Measurements from ENCODE around the gene CAPN12.

Gene CAPN12

DNA sequence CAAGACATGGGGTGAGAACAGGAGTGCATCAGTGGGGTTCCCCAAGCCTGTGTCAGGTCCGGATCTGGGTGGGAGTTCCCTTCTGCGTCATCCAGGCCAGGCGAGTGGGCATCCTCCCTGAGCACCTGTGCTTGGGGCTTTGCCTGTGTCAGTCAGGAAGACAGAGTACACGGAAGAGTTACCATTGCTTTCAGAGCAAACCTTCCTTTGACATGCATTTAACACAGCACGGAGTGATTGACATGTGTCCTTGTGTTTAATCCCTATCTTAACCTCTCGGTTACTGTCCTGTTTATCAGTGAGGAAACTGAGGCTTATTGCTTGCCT lies 47.6 kb downstream of the CAPN12 start:
- DNase-seq (ENCODE audit: low read depth in 2 of 2) = no peak

DNA sequence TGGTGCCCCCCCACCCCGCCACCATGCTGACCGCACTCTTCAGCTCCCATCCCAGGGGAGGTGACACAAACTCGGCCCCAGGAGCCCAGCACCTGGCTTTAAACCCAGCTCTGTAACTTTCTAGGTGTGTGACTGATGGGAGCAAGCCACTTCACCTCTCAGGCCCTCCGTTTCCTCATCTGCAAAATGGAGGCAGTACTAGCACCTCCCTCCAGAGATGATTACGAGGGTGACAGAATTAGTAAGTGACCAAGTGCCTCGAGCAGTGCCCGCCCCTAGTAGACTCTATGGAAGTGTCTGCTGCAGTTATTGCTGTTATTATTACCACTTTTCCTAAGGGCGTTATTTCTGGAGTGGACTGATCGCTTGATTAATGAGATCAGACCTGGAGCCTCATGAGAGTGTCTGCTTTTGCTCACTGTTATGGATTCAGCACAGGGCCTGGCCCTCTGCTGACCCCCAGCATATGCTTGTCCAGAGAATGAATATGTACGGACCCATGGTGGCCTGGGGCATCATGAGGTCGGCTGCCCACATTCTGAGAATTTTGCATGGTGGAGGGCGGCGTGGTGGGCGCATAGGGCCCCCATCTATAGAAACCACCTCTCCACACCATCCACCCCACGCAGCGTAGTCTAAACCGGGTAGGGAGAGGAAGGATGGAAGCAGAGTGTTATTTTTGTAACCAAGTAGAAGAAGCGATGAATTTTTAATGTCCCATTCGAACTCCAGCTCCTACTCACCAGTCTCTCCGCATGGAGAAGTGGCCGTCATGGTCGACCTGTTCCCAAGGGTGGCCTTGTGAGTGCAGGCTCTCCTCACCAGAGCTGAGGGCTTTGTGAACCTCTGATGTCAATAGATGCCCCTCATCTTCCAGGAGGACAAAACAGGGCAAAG lies 48.2 kb downstream of the CAPN12 start:
- DNase-seq (ENCODE audit: low read depth in 2 of 2) = no peak

DNA sequence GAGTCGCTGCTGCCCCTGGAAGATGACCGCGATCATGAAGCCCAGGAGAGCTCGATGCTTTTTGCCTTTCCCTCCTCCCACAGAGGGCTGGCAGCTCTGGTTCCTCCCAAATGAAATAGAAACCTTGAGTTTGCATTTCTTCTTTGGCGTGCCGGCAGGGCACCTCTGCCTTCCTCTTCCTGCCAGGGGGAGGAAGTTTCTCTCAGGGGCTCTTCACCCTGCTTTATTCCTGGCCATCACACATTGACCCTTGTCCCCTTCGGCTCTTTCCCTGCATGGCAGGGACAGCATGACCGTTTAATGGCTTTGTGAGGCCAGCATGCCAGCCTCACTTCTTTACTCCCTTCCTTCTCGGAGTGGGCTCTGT lies 49.0 kb downstream of the CAPN12 start:
- no peak for DNase-seq (ENCODE audit: low read depth in 2 of 2)

DNA sequence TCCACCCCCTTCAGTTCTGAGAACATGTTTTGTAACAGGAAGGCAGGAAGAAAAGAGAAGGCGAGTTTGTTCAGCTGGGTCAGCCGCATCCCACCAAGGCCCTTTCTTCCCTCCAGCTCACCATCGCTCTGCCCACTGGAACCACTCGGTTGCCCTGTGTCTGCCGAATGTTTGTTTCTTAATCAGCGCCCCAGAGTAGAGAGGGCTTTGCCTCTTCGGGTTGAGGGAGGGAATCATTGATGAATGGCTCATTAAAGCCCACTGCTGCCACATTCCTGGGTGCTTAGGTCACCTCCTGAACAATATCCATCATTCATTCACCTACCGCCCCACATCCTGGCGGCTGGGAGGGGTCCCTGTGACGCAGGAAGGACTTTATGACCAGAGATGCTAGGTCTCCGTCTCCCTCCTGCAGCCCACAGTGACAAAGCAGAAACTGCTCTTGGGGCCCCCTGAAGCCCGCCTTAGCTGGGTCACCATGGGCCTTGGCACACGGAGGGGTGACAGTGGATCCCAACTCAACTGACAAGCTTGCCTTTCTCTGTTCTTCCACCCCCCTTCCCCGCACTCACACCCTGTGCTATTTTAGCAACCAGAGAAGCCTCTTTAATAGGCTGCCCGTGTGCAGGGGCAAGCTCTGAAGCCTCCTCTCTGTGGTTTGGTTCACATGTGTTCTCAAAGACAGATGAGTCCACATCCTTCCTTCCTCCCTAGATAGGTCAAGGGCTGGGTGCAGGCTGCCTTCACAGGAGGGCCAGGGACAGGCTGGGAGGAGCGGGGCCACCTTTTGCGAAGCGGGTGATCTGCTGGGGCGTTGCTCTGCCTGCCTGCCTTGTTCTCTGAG lies 50.7 kb downstream of the CAPN12 start:
- no peak for DNase-seq (ENCODE audit: low read depth in 2 of 2)

DNA sequence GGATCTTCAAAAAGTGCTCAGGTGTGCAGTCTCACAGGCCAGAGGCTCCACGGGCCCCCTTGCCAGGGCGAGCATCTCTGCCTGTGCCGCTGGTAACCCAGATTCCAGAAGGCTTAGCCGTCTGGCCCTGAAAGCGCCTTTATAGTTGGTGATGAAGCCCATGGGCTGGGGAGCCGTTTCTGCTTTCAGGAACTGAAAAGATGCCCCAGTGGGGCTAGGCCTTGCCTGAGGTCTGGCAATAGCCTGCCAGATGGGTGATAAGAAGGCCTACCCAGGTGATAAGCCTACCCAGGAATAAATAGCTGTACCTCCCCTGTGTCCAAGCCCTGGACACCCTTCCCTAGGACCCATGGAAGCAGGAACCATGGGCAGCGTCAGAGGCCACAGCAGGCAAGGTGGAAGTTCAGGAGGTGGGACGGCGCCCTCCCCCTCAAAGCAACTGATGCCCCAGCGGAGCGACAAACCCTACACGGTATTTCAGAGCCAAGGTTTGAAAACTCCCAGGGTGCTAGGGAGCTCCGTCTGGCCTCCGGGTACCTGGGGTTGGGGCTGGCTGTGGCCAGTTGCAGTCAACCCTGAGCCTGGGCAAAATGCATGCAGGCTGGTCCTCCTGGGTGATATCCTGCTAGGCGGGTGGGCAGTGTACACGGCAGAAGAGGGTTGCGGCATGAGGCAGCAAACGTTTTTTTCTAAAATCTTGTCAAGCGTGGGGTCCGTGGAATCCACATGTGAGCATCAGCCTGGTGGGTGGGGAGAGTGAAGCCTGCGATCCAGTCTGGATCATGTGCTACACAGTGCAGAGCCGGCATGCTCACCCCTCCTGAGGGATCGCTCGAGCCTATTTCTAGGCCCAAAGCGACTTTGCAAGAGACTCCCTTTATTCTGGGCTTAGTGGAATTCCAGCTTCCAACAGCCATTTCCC lies 51.6 kb downstream of the CAPN12 start:
- no peak for DNase-seq (ENCODE audit: low read depth in 2 of 2)

DNA sequence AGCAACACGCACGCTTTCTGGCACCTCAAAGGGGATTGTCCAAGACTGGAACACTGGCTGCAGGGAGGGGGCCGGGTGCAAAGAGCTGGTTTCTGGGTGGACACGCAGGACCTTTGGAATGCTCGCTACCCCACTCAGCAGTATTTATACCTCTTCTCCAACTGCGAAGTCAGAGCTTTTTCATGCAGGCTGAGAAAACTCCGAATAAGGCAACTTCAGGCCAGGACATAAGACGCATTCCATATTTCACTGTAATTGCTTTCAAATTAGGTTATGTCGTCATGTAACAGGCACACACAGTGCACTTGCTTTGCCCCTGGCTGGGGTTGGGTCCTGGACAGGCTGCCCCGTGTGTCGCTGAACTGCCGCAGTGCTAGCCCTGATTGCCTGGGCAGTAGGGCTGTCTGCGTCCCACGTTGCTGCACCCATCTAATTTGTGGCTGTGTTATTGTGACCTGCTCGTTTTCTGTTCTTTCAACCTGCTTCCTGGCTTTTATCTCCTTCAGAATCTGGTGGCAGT lies 52.3 kb downstream of the CAPN12 start:
- no peak for DNase-seq (ENCODE audit: low read depth in 2 of 2)

DNA sequence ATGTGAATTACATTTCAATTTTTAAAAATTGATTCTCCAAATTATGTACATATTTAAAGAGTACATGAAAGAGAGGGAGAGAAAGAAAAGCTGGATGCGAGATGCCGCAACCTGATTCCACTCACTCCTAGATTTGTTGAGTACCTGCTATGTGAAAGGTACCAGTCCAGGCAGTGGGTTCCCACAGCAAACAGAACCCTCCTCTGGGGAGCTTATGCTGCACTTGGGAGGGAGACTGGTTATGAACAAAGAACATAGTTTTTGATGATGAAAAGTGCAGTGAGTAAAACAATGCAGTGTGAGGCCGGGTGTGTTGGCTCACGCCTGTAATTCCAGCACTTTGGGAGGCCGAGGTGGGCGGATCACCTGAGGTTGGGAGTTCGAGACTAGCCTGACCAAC lies 53.4 kb downstream of the CAPN12 start:
- DNase-seq (ENCODE audit: low read depth in 2 of 2) = no peak

DNA sequence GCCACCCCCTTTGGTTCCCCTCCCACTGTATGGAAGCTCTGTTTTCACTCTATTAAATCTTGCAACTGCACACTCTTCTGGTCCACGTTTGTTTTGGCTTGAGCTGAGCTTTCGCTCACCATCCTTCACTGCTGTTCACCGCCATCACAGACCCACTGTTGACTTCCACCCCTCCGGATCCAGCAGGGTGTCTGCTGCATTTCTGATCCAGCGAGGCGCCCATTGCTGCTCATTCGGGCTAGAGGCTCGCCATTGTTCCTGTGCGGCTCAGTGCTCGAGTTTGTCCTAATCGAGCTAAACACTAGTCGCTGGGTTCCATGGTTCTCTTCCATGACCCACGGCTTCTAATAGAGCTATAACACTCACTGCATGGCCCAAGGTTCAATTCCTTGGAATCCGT lies 54.1 kb downstream of the CAPN12 start:
- DNase-seq (ENCODE audit: low read depth in 2 of 2) = no peak

DNA sequence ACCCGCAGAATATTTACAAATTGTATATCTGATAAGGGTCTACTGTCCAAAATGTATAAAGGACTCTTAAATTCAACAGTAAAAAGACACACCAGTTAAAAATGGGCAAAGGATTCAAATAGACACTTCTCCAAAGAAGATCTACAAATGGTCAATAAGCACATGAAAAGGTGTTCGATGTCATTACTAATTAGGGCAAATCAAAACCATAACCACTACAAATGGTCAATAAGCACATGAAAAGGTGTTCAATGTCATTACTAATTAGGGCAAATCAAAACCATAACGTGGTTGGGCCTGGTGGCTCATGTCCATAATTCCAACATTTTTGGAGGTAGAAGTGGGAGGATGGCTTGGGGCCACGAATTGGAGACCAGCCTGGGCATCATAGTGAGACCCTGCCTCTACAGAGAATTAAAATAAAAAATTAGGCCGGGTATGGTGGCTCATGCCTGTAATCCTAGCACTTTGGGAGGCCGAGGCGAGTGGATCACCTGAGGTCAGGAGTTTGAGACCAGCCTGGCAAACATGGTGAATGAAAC lies 56.4 kb downstream of the CAPN12 start:
- DNase-seq (ENCODE audit: low read depth in 2 of 2) = no peak

DNA sequence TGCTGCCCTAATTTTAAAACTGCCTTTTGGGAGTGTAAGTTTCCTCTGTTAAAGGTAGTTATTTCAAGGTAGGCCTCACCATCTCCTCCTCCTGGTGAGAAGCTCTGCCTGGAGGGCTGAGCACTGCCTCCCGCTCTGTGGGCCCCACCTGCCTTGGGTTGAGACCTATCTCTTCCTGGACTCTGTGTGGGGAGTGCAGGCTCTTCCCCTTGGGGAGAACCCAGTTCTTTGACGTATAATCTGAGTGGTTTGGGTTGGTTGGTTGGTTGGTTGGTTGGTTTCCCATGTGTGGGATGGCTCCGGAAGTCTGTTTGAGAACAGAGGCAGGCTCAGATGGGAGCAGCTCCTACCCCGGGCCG lies 57.8 kb downstream of the CAPN12 start:
- peak in 1 of 2 donors; percentile 32 for DNase-seq (ENCODE audit: low read depth in 2 of 2)

DNA sequence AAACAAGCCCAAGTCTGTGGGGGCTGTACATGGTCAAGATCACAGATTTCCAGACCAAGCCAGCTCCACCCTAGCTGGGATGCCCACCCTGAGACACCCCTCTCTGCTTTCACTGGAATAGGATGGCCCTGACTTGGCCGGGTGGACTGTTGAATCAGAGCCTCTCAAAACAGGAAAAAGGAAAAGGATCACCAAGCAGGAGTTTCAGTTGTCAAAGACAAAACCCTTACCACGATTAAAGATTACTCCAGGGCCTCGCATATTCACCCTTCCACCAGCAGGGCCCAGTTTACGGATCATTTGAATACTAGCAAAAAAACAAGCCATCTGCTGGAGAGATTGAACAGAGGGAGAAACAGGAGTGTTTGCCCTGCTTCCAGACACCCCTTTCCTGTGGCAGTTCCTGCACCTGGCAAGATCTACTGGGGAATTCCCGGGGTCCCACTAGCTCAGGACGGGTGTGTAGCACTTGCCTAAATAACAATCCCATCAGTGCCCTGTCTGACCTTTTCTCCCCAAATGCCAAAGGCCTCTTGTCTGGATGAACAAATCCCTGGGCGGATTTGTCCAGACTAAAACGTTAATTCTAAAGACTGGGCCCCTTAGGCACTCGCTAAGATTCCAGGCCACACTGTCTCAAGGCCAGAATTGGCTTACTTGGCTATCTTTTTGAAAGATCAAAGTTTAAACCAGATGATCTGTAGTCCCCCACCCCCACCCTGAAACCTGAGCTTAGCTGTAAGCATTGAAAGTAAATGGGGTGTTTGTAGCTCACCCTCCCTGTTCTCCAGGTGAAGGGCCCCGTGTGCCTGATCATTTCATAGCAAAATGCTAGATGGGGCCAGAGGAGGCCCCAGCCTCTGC lies 58.4 kb downstream of the CAPN12 start:
- DNase-seq (ENCODE audit: low read depth in 2 of 2) = no peak

DNA sequence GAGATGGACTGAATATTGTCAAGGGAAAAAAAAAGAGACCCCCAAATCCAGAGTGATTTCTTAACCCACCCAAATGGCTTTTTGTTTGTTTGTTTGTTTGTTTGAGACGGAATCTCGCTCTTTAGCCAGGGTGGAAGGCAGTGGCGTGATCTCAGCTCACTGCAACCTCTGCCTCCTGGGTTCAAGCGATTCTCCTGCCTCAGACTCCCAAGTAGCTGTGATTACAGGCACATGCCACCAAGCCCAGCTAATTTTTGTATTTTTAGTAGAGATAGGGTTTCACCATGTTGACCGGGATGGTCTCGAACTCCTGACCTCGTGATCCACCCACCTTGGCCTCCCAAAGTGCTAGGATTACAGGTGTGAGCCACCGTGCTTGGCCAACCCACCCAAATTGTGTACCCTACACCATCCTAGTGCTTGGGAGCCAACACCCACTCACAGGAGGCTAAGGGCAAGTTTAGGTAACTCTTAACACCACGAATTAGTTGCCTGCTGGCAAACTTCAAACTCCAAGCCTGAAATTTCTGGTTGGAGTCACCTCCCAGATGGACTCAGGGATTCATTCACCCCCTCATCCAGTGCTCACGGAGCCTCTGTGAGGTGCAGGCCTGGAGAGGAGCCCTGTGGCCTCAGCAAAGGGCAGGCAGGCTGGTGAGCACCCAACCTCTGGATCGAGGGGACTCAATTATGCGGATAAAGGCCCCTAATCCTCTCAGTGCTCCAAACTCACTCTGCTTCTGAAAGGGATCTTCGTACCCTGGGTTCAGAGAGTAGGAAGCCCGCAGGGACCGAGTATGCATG lies 59.2 kb downstream of the CAPN12 start:
- no peak for DNase-seq (ENCODE audit: low read depth in 2 of 2)

DNA sequence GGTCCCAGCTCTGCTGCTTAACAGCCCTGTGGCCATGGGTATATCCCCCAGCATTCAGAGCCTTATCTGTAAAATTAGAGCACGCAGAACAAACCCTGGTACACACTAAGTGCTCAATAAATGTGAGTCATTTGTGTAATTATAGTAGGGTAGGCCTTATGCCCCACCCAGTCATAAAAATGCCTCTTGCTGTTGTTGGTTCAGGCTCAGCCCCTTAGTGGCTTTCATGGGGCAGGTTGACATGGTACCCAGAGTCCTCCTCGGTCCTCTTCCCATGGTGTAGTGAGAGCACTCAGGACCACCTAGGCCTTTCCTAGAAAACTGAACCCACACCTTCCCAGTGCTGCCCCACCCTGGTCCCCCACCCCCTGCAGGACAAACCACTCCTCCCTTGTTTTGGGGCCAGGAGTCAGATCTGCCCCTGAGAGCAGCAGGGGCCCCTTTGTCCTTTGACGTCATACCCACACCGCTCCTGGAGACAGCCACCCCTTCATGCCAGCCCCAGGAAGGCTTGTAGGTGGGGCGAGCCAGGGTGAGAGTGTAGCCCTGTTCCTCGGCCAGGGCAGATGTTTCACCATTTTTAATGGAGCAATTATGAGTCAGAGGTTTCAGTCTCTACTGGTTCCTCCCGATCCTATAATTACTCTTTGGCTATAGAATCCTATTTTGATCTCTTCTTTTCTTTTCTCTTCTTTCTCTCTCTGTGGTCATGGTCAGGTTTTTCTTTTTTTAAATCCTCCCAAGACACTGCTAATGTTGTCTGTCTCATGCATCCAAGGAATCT lies 60.0 kb downstream of the CAPN12 start:
- peak in 1 of 2 donors; percentile 59 for DNase-seq (ENCODE audit: low read depth in 2 of 2)

DNA sequence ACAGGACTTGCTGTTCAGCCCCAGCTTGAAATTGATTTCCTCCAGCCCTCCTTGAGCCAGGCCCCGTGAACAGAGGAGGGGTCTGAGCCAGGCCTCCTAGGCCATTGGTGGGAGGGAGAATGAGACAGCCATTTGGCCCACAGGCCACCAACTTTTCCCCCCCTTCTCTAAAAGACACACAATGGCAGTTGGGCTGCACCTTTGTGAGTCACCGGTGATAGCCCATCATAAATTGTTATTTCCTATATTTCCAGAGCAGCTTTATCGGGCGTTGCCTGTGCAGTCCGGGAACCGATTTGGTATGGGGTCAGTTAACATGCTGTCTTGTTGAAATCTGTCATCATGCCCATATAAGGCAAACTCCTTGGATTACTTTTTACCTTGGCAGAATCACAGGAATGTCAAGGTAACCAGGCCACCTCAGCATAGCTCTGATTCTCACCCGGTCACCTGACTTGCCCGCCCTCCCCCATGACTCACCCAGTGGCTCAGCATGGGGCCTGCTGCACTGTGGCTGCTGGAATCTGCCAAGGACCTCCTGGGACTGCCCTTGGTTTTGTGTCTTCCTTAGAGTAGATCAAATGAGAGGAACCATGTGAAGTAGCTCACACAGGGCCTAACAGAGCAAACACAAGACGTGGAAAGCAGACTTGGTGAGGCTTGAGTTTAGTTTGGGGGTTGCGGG lies 60.7 kb downstream of the CAPN12 start:
- peak; percentile 40 to 60 for DNase-seq (ENCODE audit: low read depth in 2 of 2)

DNA sequence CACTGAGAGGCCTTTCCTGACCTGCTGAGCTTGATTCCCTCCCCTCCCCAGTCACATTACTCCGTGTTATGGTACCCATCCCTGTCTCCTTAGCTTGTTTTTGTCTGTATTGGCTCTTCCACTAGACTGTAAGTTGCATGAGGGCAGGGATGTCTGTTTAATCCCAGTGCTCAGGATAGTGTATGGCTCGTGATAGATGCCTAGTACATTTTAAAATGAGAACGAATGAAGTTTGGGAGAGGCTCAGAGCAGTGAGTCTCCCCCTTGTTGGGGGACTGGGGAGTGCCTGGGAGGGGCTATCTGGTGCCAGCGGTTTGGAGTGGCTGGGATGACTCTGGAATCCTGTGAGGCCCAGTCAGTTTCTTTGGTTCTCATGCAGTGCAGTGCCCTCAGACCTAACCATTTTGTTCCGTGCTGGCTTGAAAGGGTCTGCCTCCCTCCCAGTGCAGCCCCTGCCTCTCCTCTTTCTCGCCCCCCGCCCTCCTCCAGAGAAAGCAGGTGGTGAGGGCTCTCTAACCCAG lies 61.3 kb downstream of the CAPN12 start:
- DNase-seq (ENCODE audit: low read depth in 2 of 2) = no peak

DNA sequence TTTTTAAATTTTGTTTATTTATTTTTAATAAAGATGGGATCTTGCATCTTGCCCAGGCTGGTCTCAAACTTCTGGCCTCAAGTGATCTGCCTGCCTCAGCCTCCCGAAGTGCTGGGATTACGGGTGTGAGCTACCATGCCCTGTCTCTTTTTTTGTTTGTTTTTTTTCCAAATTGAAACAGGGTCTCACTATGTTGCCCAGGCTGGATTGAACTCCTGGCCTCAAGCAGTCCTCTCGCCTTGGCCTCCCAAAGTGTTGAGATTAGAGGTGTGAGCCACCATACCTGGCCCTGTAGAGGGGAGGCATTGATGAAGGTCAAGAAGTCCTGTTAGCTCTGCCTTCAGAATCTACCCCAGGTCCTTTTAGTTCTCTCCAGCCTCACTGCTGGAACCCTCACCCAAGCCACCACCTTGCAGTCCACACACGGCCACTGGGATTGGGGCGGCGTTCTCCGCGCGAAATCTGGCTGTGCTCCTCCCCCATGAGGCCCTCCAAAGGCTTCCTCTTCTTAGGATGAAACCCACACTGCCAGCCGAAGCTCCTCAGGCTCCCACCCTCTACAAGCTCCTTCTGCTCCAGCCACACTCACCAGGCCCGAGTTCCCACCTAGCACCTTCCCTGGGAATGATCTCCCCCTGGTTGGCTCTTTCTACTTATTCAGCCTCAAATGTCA lies 61.9 kb downstream of the CAPN12 start:
- DNase-seq (ENCODE audit: low read depth in 2 of 2) = no peak

All from stimulated activated CD8-positive, alpha-beta memory T cell treated with anti-CD3 and anti-CD28 coated beads, Interleukin-15, amount 100 ng/mL, for 48 hours (primary cell).